ENCODE measurements around the gene CXorf65.

The CXorf65 gene

GRCh38 chrX:71118985-71119535, 12.5 kb upstream of the CXorf65 start:
- in situ Hi-C loops (cut with MboI; ENCODE audit: low sequenced_read_pairs, unreplicated experiment), result no loop called here
- no peak for TF ChIP-seq CTCF (IDR thresholded peaks at IDR 0.05; ENCODE audit: borderline replicate concordance, control extremely low read depth, extremely low read depth, insufficient read depth, missing control alignments)
- DNase-seq (ENCODE audit: low spot score), result no peak

GRCh38 chrX:71118032-71118984, 11.8 kb upstream of the CXorf65 start, which contains the start of gene MED12:
Gene MED12, plus strand, starts transcription at chrX:71118596. Its CDS starts 159 bp downstream, at chrX:71118755.
- in situ Hi-C loops (cut with MboI; ENCODE audit: low sequenced_read_pairs, unreplicated experiment), result no loop called here
- DNase-seq (ENCODE audit: low spot score), result peak; percentile 88
- TF ChIP-seq CTCF (IDR thresholded peaks at IDR 0.05; ENCODE audit: borderline replicate concordance, control extremely low read depth, extremely low read depth, insufficient read depth, missing control alignments), result no peak

- no peak for DNase-seq (ENCODE audit: low spot score)
- in situ Hi-C loops (cut with MboI; ENCODE audit: low sequenced_read_pairs, unreplicated experiment), result no loop called here
- TF ChIP-seq CTCF (IDR thresholded peaks at IDR 0.05; ENCODE audit: borderline replicate concordance, control extremely low read depth, extremely low read depth, insufficient read depth, missing control alignments), result no peak
Observed at GRCh38 chrX:71117358-71117757, 10.8 kb upstream of the CXorf65 start.

- DNase-seq (ENCODE audit: low spot score), result no peak
- in situ Hi-C loops (cut with MboI; ENCODE audit: low sequenced_read_pairs, unreplicated experiment), result no loop called here
- TF ChIP-seq CTCF (IDR thresholded peaks at IDR 0.05; ENCODE audit: borderline replicate concordance, control extremely low read depth, extremely low read depth, insufficient read depth, missing control alignments), result no peak
Observed at GRCh38 chrX:71111921-71112431, 5.4 kb upstream of the CXorf65 start.

- peak; percentile 76 for DNase-seq (ENCODE audit: low spot score)
- TF ChIP-seq CTCF (IDR thresholded peaks at IDR 0.05; ENCODE audit: borderline replicate concordance, control extremely low read depth, extremely low read depth, insufficient read depth, missing control alignments), result no peak
- in situ Hi-C loops (cut with MboI; ENCODE audit: low sequenced_read_pairs, unreplicated experiment), result no loop called here
Observed at GRCh38 chrX:71111141-71111843, 4.8 kb upstream of the CXorf65 start, which contains the start of gene IL2RG. Gene IL2RG, minus strand, starts transcription at chrX:71111577. Its CDS starts 38 bp downstream, at chrX:71111539.

- no peak for TF ChIP-seq CTCF (IDR thresholded peaks at IDR 0.05; ENCODE audit: borderline replicate concordance, control extremely low read depth, extremely low read depth, insufficient read depth, missing control alignments)
- in situ Hi-C loops (cut with MboI; ENCODE audit: low sequenced_read_pairs, unreplicated experiment), result no loop called here
- DNase-seq (ENCODE audit: low spot score), result no peak
Observed at GRCh38 chrX:71109051-71109450, 2.5 kb upstream of the CXorf65 start.

All from GM13976 (cell line).